Measurements from ENCODE around the gene C11orf21. TPM values are rescaled to one million over a fixed set of nuclear protein-coding genes. Genes with fewer than 3 reads are reported as not detected.

The C11orf21 gene
- total RNA-seq: not detected in 2 replicates

DNA sequence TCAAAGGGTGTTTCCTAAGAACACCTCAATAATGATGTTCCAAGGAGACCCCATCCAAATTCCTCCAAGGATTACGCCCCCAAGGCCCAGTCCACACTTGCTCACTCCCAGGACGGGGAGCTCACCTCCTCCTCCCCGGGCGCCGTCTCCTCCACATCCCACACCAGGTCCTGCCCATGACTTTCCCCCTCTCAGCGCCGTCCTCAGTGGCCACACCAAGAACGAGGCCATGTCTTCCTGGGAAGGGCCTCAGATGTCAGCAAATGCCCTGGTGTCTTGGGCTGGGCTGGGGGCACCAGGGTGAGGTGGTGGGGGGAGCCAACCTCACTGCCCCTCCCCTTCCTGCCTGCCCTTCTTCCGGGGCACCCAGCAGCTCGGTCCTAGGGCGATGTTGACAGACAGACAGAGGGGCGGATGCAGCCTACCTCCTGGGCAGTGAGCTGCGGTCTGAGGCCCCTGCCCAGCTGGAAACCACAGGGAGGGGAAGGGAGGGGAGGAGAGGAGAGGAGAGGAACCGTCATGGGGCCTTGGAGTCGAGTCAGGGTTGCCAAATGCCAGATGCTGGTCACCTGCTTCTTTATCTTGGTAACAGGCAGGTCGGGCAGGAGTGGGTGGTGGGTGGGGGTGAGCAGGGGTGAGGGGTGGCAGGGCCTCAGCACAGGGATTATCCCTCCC is at the start of gene C11orf21, which contains the start of gene TSPAN32:
Gene C11orf21 (minus strand): TSS at position 288 of the 675 bp plus-strand sequence. CDS start 110 bp downstream, at position 178.
Gene TSPAN32 (plus strand): TSS at position 383 of the 675 bp plus-strand sequence. CDS start 137 bp downstream, at position 520.
- FAIRE-seq (no peak), DNase-seq (ENCODE audit: low read depth) (no peak)
- no peaks in the 10 kb centered on the region for H3K27me3 ChIP-seq (ENCODE audit: control insufficient read depth, insufficient read depth, low read length)
- H3K36me3 ChIP-seq (ENCODE audit: control insufficient read depth, insufficient read depth, low read length): no peaks in the 10 kb centered on the region
- TF ChIP-seq, protein P1, sequence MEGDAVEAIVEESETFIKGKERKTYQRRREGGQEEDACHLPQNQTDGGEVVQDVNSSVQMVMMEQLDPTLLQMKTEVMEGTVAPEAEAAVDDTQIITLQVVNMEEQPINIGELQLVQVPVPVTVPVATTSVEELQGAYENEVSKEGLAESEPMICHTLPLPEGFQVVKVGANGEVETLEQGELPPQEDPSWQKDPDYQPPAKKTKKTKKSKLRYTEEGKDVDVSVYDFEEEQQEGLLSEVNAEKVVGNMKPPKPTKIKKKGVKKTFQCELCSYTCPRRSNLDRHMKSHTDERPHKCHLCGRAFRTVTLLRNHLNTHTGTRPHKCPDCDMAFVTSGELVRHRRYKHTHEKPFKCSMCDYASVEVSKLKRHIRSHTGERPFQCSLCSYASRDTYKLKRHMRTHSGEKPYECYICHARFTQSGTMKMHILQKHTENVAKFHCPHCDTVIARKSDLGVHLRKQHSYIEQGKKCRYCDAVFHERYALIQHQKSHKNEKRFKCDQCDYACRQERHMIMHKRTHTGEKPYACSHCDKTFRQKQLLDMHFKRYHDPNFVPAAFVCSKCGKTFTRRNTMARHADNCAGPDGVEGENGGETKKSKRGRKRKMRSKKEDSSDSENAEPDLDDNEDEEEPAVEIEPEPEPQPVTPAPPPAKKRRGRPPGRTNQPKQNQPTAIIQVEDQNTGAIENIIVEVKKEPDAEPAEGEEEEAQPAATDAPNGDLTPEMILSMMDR (IDR thresholded peaks at IDR 0.05; ENCODE audit: insufficient read depth, low read length, severe bottlenecking): no peak
- no peak within 1 kb of the TSS for H3K4me3 ChIP-seq (ENCODE audit: low read depth, low read length)

DNA sequence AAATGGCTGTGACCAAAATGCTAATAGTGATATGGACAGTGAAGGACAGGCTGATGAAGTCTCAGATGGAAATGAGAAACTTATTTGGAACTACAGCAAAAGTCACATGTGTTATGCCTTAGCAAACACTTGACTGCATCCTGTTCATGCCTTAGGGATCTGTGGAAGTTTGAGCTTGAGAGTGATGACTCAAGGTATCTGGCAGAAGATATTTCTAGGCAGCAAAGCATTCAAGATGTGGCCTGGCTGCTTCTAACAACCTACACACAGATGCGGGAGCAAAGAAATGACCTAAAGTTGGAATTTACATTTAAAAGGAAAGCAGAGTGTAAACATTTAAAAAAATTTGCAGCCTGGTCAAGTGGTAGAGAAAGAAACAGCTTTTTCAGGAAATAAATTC is 47.3 kb upstream of the C11orf21 start:
- H3K36me3 ChIP-seq (ENCODE audit: control insufficient read depth, insufficient read depth, low read length): no peaks in the 10 kb centered on the region
- TF ChIP-seq, protein P1 (IDR thresholded peaks at IDR 0.05; ENCODE audit: insufficient read depth, low read length, severe bottlenecking): no peak
- H3K4me3 ChIP-seq (ENCODE audit: low read depth, low read length): no peak overlapping the region
- no peaks in the 10 kb centered on the region for H3K27me3 ChIP-seq (ENCODE audit: control insufficient read depth, insufficient read depth, low read length)
- FAIRE-seq: peak; percentile 66
- peak; percentile 28 for DNase-seq (ENCODE audit: low read depth)

DNA sequence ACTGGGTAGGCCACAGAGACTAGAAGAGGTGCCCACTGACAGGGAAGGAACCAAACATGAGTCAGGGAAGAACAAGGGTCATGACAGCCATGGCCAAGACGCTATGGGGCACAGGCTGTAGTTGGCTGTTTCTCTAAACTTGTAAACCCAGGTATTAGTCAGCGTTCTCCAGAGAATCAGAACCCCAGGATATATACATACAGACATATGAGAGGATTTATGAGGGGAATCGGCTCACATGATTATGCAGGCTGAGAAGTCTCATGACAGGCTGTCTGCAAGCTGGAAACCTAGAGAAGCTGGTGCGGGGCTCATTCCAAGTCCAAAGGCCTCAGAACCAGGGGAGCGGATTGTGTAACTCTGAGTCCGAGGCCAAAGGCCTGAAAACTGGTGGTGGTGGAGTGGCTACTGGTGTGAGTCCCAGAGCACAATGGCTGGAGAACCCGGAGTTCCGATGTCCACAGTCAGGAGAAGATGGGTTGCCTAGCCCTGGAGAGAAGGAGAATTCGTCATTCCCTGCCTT is 45.7 kb upstream of the C11orf21 start:
- no peak for DNase-seq (ENCODE audit: low read depth)
- H3K27me3 ChIP-seq (ENCODE audit: control insufficient read depth, insufficient read depth, low read length): no peaks in the 10 kb centered on the region
- H3K4me3 ChIP-seq (ENCODE audit: low read depth, low read length): no peak overlapping the region
- no peaks in the 10 kb centered on the region for H3K36me3 ChIP-seq (ENCODE audit: control insufficient read depth, insufficient read depth, low read length)
- TF ChIP-seq, protein P1 (IDR thresholded peaks at IDR 0.05; ENCODE audit: insufficient read depth, low read length, severe bottlenecking): no peak
- FAIRE-seq: no peak

DNA sequence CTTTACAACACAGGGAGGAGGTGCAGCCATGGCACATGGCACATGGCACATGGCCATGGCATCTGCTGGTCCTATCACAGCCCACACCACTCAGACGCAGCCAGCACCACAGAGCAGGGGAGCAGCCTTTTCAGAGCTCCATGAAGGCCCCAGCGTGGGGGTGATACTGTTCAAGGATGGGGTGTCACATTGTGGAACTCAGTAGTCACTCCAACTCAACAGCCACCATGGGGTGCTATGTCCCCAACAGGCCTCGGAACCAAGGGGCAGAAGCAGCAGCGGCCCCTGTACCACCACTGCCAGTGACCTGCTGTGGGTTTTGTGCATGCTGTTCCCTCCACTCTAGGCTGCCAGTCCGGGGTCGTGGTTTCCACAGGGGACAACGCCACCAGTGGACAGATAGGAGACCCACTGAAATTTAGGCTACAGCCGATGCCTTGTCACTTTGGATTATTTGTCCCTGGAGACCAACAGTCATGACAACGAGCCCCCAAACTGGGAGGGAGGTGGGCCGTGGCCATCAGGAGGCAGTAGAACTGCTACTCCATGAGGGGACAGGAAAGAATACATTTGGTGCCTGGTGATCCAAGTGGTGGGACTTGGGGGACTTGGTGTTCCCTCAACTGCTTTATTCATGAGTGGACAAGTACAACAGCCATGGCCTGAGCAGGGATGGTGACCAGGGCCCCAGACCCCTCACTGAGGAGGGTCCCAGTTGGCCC is 45.0 kb upstream of the C11orf21 start:
- Histone ChIP-seq H3K4me3 (ENCODE audit: low read depth, low read length) (no peak overlapping the region), H3K36me3 (ENCODE audit: control insufficient read depth, insufficient read depth, low read length) (no peaks in the 10 kb centered on the region), H3K27me3 (ENCODE audit: control insufficient read depth, insufficient read depth, low read length) (no peaks in the 10 kb centered on the region)
- FAIRE-seq (no peak), DNase-seq (ENCODE audit: low read depth) (no peak)
- TF ChIP-seq, protein P1 (IDR thresholded peaks at IDR 0.05; ENCODE audit: insufficient read depth, low read length, severe bottlenecking): no peak

DNA sequence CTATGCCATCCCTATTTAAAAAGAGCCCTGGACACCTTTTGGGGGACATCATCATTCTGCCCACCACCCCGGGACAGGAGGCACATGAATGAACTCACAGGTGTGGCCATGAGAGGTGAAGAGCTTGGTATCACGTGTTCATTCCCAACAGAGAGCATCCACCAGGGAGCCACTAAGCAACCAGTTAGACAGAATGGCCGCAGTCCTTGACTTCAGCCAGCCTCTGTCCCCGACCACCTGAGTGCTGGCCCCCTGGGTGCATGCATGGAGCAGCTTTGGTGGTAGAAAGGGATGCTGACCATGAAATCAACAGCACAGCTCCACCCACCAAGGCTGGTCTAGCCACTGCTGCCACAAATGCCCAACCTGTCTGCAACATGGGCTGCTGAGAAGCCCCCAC is 44.3 kb upstream of the C11orf21 start:
- FAIRE-seq (no peak), DNase-seq (ENCODE audit: low read depth) (no peak)
- Histone ChIP-seq H3K27me3 (ENCODE audit: control insufficient read depth, insufficient read depth, low read length) (no peaks in the 10 kb centered on the region), H3K36me3 (ENCODE audit: control insufficient read depth, insufficient read depth, low read length) (no peaks in the 10 kb centered on the region), H3K4me3 (ENCODE audit: low read depth, low read length) (no peak overlapping the region)
- TF ChIP-seq, protein P1 (IDR thresholded peaks at IDR 0.05; ENCODE audit: insufficient read depth, low read length, severe bottlenecking): no peak
